Activated CD4-positive, alpha-beta T cell treated with anti-CD3 and anti-CD28 coated beads, Interleukin-2, amount 50 U/mL, for 48 hours (primary cell): ENCODE results near the gene MLH1.
"Not testable (repeated sequence)": the region's sequence is repeated elsewhere in the genome, so short reads cannot be mapped to it uniquely, and the experiment has no call there.

Experiments
- DNase-seq, 2 experiments: peaks; one replicate each; pipeline ENCODE4 v3.0.0-alpha.2; 2020

The MLH1 gene

GRCh38 chr3:36993326-36994283, at the start of gene MLH1:
Gene MLH1, plus strand, starts transcription at chr3:36993518. Its CDS starts 30 bp downstream, at chr3:36993548.
- DNase-seq, result peak; percentile 98 to 99

- no peak for DNase-seq
Measured at GRCh38 chr3:36943601-36944000, 49.7 kb upstream of the MLH1 start.

- peak; percentile 48 to 54 for DNase-seq
Measured at GRCh38 chr3:36944012-36944640, 49.2 kb upstream of the MLH1 start.

- peak; percentile 78 to 84 for DNase-seq
Measured at GRCh38 chr3:36944641-36945270, 48.6 kb upstream of the MLH1 start, which contains the start of gene TRANK1. Gene TRANK1, minus strand, starts transcription at chr3:36945054. Its CDS starts 245 bp downstream, at chr3:36944809.

GRCh38 chr3:36945333-36945980, 47.9 kb upstream of the MLH1 start:
- no peak for DNase-seq

GRCh38 chr3:36947814-36948213, 45.5 kb upstream of the MLH1 start:
- not testable (repeated sequence) for DNase-seq

GRCh38 chr3:36954452-36955134, 38.7 kb upstream of the MLH1 start:
- DNase-seq, result no peak

GRCh38 chr3:36956155-36956554, 37.2 kb upstream of the MLH1 start:
- DNase-seq, result no peak

GRCh38 chr3:36957063-36957462, 36.3 kb upstream of the MLH1 start:
- peak in 1 of 2 experiments; percentile 12 for DNase-seq

GRCh38 chr3:36957862-36958686, 35.2 kb upstream of the MLH1 start:
- DNase-seq, result peak in 1 of 2 experiments; percentile 15

- no peak for DNase-seq
Measured at GRCh38 chr3:36959821-36960220, 33.5 kb upstream of the MLH1 start.

- no peak for DNase-seq
Measured at GRCh38 chr3:36960502-36960901, 32.8 kb upstream of the MLH1 start.

- DNase-seq, result not testable (repeated sequence)
Measured at GRCh38 chr3:36963008-36963407, 30.3 kb upstream of the MLH1 start.

GRCh38 chr3:36964331-36964730, 29.0 kb upstream of the MLH1 start:
- DNase-seq, result no peak

GRCh38 chr3:36964817-36965216, 28.5 kb upstream of the MLH1 start:
- DNase-seq, result no peak

GRCh38 chr3:36965440-36965839, 27.9 kb upstream of the MLH1 start:
- DNase-seq, result no peak

- DNase-seq, result no peak
Measured at GRCh38 chr3:36969085-36969484, 24.2 kb upstream of the MLH1 start.

- DNase-seq, result peak; percentile 21 to 40
Measured at GRCh38 chr3:36969540-36970432, 23.5 kb upstream of the MLH1 start.

- DNase-seq, result no peak
Measured at GRCh38 chr3:36972163-36972562, 21.2 kb upstream of the MLH1 start.

- DNase-seq, result no peak
Measured at GRCh38 chr3:36973139-36973538, 20.2 kb upstream of the MLH1 start.
